Ramos (cell line): Measurements from ENCODE around the gene ATP6V1F.

Source experiments
- in situ Hi-C: fragments of 300-500 bp; cut with MboI; formaldehyde crosslinking; loops from one replicate; pipeline ENCODE4 v1.14.3; 2022; ENCODE audit warnings: low sequenced_read_pairs; ENCODE audit not compliant: unreplicated experiment

The ATP6V1F gene

DNA sequence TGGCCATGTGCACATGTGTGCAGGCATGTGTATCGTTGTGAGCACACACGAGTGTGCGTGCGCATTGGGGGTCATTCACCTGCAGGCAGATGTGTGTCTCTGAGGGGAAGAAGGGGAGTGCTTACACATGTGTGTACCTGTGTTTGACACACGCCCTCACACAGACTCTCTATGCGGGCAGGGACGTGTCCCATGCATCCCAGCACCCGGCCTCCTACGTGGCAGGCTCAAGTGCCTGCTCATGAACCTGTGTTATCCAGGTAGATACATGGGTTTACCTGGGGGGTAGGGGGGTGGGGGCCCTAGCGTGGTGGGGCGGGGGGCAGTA lies 29.2 kb downstream of the ATP6V1F start:
- in situ Hi-C loops = no loop called here

DNA sequence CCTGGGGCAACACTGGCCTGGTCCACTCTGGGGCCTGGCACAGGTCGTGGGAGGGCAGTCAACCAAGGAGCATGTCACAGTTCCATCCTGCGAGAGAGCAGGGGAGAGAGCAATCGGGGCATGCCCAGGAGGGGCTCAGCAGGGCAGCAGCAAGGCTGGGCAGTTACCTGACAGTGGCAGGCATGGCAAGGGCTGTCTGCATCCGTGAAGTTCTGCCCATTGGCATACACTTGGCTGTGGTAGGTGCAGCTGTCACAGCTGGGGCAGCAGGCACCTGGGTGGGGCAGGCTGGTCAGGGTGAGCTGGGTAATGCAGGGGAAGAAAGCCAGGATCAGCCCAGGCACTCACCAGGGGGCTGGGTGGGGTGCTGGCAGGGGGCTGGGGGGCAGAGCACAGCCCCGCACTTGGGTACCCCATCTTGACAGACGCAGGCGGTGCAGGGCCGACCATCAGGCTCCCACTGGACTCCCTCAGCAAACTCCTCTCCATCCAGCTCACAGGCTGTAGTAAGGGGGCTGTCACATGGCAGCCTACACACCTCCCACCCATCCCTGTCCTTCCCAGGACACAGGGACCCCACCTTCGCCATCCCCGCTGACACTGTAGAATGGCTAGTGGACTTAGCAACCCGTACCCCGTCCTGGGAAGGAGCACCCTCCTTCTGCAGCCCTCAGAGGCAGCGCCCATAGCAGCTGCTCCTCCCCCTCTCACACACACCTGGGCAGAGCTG lies 30.0 kb downstream of the ATP6V1F start:
- in situ Hi-C loops = no loop called here

DNA sequence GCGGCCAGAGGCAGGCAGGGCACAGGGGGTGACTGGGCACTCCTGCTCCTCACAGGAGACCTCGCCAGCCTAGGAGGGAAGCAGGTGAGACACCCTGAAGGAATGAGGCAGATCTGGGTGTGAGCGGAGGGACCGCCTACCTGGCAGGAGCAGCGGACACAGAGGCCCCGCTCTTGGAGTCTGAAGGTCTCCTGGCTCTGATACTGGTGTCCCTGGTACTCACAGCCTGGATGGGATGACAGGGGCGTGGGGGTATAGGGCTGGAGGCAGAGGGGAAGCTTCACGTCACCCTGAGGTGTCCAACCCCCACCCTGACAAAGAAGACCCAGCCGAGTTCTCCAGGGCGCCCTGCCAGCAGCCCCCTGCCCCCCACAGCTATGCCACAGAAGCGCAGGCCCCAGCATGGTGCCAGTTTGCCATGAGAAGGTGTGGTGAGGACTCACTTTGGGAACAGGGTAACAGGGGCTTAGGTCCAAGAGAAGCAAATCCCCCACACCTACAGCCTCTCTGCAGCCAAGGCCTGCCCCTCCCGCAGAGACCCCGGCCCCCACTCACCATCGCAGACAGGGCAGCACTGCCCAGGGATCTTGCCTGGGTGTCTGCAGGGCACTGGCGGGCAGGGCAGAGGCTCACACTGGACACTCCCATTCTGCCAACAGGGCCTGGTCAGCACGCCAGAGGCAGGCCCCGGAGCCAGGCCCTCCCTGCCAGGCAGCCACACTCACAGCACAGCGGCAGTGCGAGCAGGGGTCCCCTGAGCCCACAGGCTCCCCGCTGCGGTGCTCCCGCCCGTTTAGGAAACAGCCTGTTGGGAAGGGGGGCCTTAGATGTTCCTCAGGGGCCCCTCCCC lies 30.8 kb downstream of the ATP6V1F start:
- in situ Hi-C loops = no loop called here

GRCh38 chr7:128894101-128894440 lies 31.4 kb downstream of the ATP6V1F start:
- in situ Hi-C loops = no loop called here

GRCh38 chr7:128895320-128895719 lies 32.7 kb downstream of the ATP6V1F start:
- in situ Hi-C loops = no loop called here

GRCh38 chr7:128899392-128899791 lies 36.7 kb downstream of the ATP6V1F start:
- in situ Hi-C loops = no loop called here

- in situ Hi-C loops = loop anchor here (10.0 kb wide), 1 partner anchor 305 kb away; no protein-coding TSS in a partner anchor
Measured at GRCh38 chr7:128900237-128900636, 37.6 kb downstream of the ATP6V1F start.

DNA sequence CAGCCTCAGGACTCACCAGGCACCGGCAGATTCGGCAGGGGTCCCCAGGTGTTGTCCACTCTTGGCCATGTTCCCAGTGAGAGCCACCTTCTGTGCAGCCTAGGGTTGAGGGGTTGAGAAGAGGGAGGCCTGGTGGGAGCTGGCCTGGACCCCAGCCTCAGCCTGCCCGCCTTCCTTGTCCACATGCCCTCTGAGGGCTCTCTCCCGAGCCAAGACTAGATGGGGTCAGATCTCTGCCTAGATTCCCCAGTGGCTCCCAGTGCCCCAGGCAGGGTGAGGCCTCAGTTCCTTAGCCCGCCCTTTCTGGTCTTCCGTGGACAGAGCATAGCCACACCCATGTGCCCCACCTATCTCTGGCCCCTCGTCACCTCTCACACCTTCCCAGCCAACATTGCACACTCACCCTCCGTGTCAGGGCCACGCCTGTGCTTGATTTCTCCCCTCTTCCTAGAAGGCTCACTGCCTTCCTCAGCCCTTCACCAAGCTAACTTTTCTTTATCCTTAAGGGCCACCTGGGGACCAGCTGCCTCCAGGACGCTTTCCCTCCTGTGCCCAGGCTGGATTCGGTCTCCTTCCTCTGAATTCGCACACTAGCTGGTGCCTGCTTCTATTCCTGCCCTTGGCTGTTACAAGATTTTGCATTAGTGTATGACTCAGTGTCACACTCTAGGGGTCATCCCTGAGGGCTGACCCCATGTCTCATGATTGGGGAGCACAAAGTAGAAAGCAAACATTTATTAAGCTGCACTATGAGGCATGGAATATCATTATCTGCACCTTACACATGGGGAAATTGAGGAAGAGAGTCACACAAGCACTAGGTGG lies 40.3 kb downstream of the ATP6V1F start:
- in situ Hi-C loops = loop anchor here (10.0 kb wide), 1 partner anchor 302 kb away; no protein-coding TSS in a partner anchor

GRCh38 chr7:128903621-128904361 lies 41.1 kb downstream of the ATP6V1F start:
- in situ Hi-C loops = loop anchor here (10.0 kb wide), 1 partner anchor 301 kb away; no protein-coding TSS in a partner anchor

- in situ Hi-C loops = loop anchor here (5.0 to 10.0 kb wide), 2 partner anchors 188 to 300 kb away; no protein-coding TSS in a partner anchor
Measured at GRCh38 chr7:128904381-128905197, 41.9 kb downstream of the ATP6V1F start.

GRCh38 chr7:128906001-128906765 lies 43.5 kb downstream of the ATP6V1F start:
- in situ Hi-C loops = loop anchor here (5.0 to 10.0 kb wide), 2 partner anchors 186 to 299 kb away; no protein-coding TSS in a partner anchor

DNA sequence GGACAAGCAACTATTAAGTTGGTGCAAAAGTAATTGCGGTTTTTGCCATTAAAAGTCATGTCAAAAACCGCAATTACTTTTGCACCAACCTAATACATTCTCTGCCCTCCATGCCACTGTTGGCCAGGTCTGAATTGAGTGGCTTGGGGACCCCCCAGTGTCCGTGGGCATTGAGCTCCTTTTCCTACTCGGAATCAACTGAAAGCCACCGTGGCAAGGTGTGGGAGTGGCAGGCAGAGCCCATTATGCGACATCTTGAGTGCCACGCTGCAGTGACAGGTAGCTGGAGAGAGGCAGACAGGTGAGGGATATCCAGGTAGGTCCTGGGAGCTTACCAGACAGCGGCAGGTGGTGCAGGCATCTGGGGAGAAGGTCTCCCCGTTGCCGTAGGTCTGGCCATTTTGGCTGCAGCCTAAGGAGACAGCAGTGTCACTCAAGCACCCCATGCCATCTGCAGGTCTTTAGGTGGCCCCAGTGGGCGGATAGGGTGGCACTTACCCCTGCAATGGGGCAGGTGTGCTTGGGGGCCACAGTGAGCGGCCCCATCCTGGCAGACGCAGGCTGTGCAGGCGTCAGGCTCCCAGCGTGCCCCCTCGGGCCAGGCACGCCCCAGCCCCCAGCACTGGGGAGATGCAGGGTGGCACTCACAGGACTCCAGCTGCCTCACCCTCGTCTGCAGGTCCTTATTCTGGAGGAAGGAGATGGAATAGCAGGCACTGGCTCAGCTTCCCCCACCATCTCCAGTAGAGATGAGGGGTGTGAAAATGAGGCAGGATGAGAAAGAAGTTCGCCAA lies 44.3 kb downstream of the ATP6V1F start:
- in situ Hi-C loops = loop anchor here (5.0 to 10.0 kb wide), 2 partner anchors 185 to 298 kb away; no protein-coding TSS in a partner anchor

- in situ Hi-C loops = loop anchor here (5.0 to 10.0 kb wide), 2 partner anchors 183 to 296 kb away; no protein-coding TSS in a partner anchor
Measured at GRCh38 chr7:128908750-128909624, 46.3 kb downstream of the ATP6V1F start.

- in situ Hi-C loops = loop anchor here (5.0 to 10.0 kb wide), 2 partner anchors 182 to 295 kb away; no protein-coding TSS in a partner anchor
Measured at GRCh38 chr7:128909625-128910568, 47.2 kb downstream of the ATP6V1F start.

DNA sequence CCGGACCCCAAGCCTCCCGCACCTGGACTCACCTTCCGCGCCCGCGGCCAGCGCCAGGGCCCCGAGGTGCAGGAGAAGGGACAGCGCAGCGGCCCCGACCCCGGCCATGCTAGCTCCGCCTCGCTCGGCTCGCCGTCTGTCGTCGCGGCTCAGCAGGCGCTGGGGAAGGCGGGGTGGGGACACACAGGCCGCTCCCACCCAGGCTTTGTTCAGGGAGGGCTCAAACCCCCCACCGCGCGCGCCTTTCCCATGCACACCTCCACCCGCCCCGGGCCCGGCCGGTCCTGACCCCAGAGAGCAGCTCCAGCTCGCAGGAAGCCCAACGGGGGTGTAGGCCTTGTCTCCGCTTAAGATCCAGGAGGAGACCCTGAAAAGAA lies 47.9 kb downstream of the ATP6V1F start, which contains the start of gene KCP:
TSS of gene KCP (minus strand) at position 141 of the 377 bp plus-strand sequence. CDS start at position 108, 33 bp downstream.
- in situ Hi-C loops = no loop called here
